Measurements from ENCODE around the gene GALNT6. TPM values are rescaled to one million over a fixed set of nuclear protein-coding genes. Genes with fewer than 3 reads are reported as not detected.

GALNT6 gene
- total RNA-seq, 6 experiments from 2014 or later: 0.55 to 3.3 (median 1.3) TPM

GRCh38 chr12:51392556-51393237 is 1.5 kb upstream of the GALNT6 start:
- peak overlapping the region in 1 of 3 donors; percentile 4 for H3K4me3 ChIP-seq
- ATAC-seq (no peak), DNase-seq (peak in 1 of 3 donors; percentile 36)
- H3K4me1 ChIP-seq: peaks cover 0 to 7% (median 1%) of the 10 kb centered on the region in 4 donors
- 67% methylated on average over 15 of the region's 22 CpGs for WGBS (ENCODE audit: insufficient coverage, low coverage, low lambda C conversion rate, missing lambda C conversion rate)
- no peak overlapping the region for H3K27ac ChIP-seq
- no peaks in the 10 kb centered on the region for H3K36me3 ChIP-seq
- TF ChIP-seq POLR2A (IDR thresholded peaks at IDR 0.05) (no peak), CTCF (IDR thresholded peaks at IDR 0.05) (no peak)
- no peaks in the 10 kb centered on the region for H3K9me3 ChIP-seq
- intact Hi-C loops (cut with DNase I): no loop called here
- peaks cover 0 to 10% of the 10 kb centered on the region in 2 donors for H3K27me3 ChIP-seq

GRCh38 chr12:51390891-51391282 is 319 bp downstream of the GALNT6 start:
- H3K27ac ChIP-seq: peak overlapping the region in 2 of 3 donors; percentile 33 to 40
- peaks cover 0 to 10% of the 10 kb centered on the region in 2 donors for H3K27me3 ChIP-seq
- no peaks in the 10 kb centered on the region for H3K36me3 ChIP-seq
- WGBS (ENCODE audit: insufficient coverage, low coverage, low lambda C conversion rate, missing lambda C conversion rate): 35% methylated on average over 4 of the region's 8 CpGs
- DNase-seq (peak in 2 of 3 donors; percentile 31 to 45), ATAC-seq (peak; percentile 17 to 42 (median 24))
- peak overlapping the region; percentile 50 to 59 (median 58) for H3K4me3 ChIP-seq
- intact Hi-C loops (cut with DNase I): no loop called here
- no peaks in the 10 kb centered on the region for H3K9me3 ChIP-seq
- TF ChIP-seq POLR2A (IDR thresholded peaks at IDR 0.05) (no peak), CTCF (IDR thresholded peaks at IDR 0.05) (no peak)
- peaks cover 0 to 7% (median 1%) of the 10 kb centered on the region in 4 donors for H3K4me1 ChIP-seq

GRCh38 chr12:51390457-51390856 is 749 bp downstream of the GALNT6 start:
- Histone ChIP-seq H3K4me3 (no peak overlapping the region), H3K36me3 (no peaks in the 10 kb centered on the region), H3K27me3 (peaks cover 0 to 10% of the 10 kb centered on the region in 2 donors), H3K4me1 (peaks cover 0 to 7% (median 1%) of the 10 kb centered on the region in 4 donors), H3K27ac (no peak overlapping the region), H3K9me3 (no peaks in the 10 kb centered on the region)
- ATAC-seq (no peak), DNase-seq (peak in 1 of 3 donors; percentile 16)
- TF ChIP-seq POLR2A (IDR thresholded peaks at IDR 0.05): no peak
- no peak for TF ChIP-seq CTCF (IDR thresholded peaks at IDR 0.05)
- intact Hi-C loops (cut with DNase I): no loop called here
- WGBS (ENCODE audit: insufficient coverage, low coverage, low lambda C conversion rate, missing lambda C conversion rate): 80% methylated on average over 4 of the region's 6 CpGs

GRCh38 chr12:51389302-51389999 is 1.8 kb downstream of the GALNT6 start:
- no peaks in the 10 kb centered on the region for H3K36me3 ChIP-seq
- peaks cover 0 to 10% of the 10 kb centered on the region in 2 donors for H3K27me3 ChIP-seq
- ATAC-seq: peak in 1 of 4 donors; percentile 9
- no peak overlapping the region for H3K27ac ChIP-seq
- intact Hi-C loops (cut with DNase I): no loop called here
- DNase-seq: no peak
- H3K4me3 ChIP-seq: no peak overlapping the region
- no peaks in the 10 kb centered on the region for H3K9me3 ChIP-seq
- H3K4me1 ChIP-seq: peaks cover 0 to 7% (median 1%) of the 10 kb centered on the region in 4 donors
- TF ChIP-seq CTCF (IDR thresholded peaks at IDR 0.05) (no peak), POLR2A (IDR thresholded peaks at IDR 0.05) (no peak)
- WGBS (ENCODE audit: insufficient coverage, low coverage, low lambda C conversion rate, missing lambda C conversion rate): 75% methylated on average over 2 of the region's 2 CpGs
